ENCODE measurements around the gene ERVV-1.
"Not testable (repeated sequence)": the region's sequence is repeated elsewhere in the genome, so short reads cannot be mapped to it uniquely, and the experiment has no call there.

Gene ERVV-1

DNA sequence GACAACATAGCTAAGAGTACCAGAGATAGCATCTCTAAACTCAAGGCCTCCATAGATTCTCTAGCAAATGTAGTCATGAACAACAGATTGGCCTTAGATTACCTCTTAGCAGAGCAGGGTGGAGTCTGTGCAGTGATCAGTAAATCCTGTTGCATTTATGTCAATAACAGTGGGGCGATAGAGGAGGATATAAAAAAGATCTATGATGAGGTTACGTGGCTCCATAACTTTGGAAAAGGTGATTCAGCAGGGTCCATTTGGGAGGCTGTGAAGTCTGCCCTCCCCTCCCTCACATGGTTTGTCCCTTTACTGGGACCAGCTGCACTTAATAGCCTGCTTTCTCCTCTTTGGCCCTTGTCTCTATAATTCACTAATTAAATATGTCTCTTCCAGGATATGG lies 1.4 kb downstream of the ERVV-1 start:
- in situ Hi-C loops (cut with MboI; ENCODE audit: low pct_unique_long_range_greater_than_20kb, low sequenced_read_pairs, unreplicated experiment): no loop called here
- no peak for DNase-seq (ENCODE audit: low spot score)
- TF ChIP-seq, protein P1, sequence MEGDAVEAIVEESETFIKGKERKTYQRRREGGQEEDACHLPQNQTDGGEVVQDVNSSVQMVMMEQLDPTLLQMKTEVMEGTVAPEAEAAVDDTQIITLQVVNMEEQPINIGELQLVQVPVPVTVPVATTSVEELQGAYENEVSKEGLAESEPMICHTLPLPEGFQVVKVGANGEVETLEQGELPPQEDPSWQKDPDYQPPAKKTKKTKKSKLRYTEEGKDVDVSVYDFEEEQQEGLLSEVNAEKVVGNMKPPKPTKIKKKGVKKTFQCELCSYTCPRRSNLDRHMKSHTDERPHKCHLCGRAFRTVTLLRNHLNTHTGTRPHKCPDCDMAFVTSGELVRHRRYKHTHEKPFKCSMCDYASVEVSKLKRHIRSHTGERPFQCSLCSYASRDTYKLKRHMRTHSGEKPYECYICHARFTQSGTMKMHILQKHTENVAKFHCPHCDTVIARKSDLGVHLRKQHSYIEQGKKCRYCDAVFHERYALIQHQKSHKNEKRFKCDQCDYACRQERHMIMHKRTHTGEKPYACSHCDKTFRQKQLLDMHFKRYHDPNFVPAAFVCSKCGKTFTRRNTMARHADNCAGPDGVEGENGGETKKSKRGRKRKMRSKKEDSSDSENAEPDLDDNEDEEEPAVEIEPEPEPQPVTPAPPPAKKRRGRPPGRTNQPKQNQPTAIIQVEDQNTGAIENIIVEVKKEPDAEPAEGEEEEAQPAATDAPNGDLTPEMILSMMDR (IDR thresholded peaks at IDR 0.05; ENCODE audit: extremely low read depth, insufficient read depth, missing control alignments): no peak

GRCh38 chr19:53015730-53016129 lies 2.0 kb downstream of the ERVV-1 start:
- TF ChIP-seq, protein P1 (IDR thresholded peaks at IDR 0.05; ENCODE audit: extremely low read depth, insufficient read depth, missing control alignments): no peak
- in situ Hi-C loops (cut with MboI; ENCODE audit: low pct_unique_long_range_greater_than_20kb, low sequenced_read_pairs, unreplicated experiment): no loop called here
- no peak for DNase-seq (ENCODE audit: low spot score)

- DNase-seq (ENCODE audit: low spot score): no peak
- TF ChIP-seq, protein P1 (IDR thresholded peaks at IDR 0.05; ENCODE audit: extremely low read depth, insufficient read depth, missing control alignments): no peak
- in situ Hi-C loops (cut with MboI; ENCODE audit: low pct_unique_long_range_greater_than_20kb, low sequenced_read_pairs, unreplicated experiment): no loop called here
Measured at GRCh38 chr19:53019684-53020083, 6.0 kb downstream of the ERVV-1 start.

DNA sequence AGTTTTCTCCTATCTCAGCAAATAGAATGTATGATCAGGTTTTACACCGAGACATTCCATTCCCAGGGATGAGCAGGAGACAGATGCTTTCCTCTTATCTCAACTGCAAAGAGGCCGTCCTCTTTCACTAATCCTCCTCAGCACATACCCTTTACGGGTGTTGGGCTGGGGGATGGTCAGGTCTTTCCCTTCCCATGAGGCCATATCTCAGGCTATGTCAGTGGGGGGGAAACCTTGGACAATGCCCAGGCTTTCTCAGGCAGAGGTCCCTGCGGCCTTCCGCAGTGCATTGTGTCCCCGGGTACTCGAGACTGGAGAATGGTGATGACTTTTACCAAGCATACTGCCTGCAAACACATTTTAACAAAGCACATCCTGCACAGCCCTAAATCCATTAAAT lies 14.6 kb downstream of the ERVV-1 start:
- not testable (repeated sequence) for DNase-seq (ENCODE audit: low spot score)

DNA sequence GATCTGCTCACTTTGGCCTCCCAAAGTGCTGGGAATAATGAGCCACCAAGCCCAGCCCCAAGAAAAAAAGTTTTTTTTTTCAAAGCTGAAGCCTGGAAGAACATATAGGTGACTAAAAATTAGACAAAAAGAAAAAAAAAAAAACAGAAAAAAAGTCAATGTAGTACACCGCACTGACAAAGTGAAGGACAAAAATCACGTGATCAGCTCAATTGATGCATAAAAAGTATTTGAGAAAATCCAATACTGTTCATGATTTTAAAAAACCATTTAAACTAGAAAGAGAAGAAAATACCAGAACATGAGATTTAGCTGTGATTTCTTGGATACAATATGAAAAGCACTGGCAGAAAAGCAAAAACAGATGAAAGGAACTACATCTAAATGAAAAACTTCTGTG lies 20.3 kb downstream of the ERVV-1 start:
- TF ChIP-seq, protein P1 (IDR thresholded peaks at IDR 0.05; ENCODE audit: extremely low read depth, insufficient read depth, missing control alignments): no peak
- in situ Hi-C loops (cut with MboI; ENCODE audit: low pct_unique_long_range_greater_than_20kb, low sequenced_read_pairs, unreplicated experiment): no loop called here
- DNase-seq (ENCODE audit: low spot score): no peak

More for the DNA sequence above, 14.6 kb downstream of the ERVV-1 start:
- in situ Hi-C loops (cut with MboI; ENCODE audit: low pct_unique_long_range_greater_than_20kb, low sequenced_read_pairs, unreplicated experiment): not testable (repeated sequence)

DNA sequence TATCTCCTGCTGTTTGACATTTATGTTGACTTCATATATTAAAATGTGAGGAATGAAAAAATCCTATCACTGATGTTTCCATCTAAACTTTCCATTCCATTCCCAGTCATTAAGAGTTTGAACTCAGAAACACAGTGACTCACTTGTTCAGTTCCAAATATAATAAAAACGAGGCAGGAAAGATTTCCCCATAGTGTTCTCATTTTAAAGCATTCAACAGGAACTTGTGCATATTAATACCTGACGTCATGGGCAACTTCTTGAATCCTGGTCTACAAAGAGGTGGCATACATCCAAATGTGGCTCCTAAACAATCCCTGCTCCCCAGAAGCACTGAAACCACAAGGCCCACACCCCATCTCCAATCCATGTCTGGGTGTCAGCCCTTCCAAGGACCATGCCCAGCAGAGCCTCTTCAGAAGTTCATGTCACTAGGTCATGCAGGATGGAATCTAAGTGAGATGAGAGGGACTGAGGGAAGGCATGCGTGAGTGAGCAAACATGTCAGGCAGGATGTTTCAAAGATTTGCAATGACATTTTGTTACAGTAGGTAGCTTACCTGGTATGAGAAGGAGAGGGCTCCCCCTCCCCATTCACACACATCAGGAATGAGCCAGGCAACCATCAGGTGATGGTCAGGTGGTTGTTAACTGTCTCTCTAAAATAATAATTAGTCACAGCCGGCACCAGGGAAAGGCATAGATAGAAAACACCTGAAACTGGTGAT lies 21.4 kb downstream of the ERVV-1 start:
- DNase-seq (ENCODE audit: low spot score): no peak
- TF ChIP-seq, protein P1 (IDR thresholded peaks at IDR 0.05; ENCODE audit: extremely low read depth, insufficient read depth, missing control alignments): no peak
- in situ Hi-C loops (cut with MboI; ENCODE audit: low pct_unique_long_range_greater_than_20kb, low sequenced_read_pairs, unreplicated experiment): no loop called here
